NCI-H82 (cell line): ENCODE results near the gene JAG1.
A peak's percentile ranks its signal among the peaks of the same experiment; 100 is the strongest.
"Not testable (repeated sequence)": the region's sequence is repeated elsewhere in the genome, so short reads cannot be mapped to it uniquely, and the experiment has no call there.

Source experiments
- DNase-seq: peaks from one replicate; lab custom pipeline; 2025; lab: John Stamatoyannopoulos, UW

The JAG1 gene

DNA sequence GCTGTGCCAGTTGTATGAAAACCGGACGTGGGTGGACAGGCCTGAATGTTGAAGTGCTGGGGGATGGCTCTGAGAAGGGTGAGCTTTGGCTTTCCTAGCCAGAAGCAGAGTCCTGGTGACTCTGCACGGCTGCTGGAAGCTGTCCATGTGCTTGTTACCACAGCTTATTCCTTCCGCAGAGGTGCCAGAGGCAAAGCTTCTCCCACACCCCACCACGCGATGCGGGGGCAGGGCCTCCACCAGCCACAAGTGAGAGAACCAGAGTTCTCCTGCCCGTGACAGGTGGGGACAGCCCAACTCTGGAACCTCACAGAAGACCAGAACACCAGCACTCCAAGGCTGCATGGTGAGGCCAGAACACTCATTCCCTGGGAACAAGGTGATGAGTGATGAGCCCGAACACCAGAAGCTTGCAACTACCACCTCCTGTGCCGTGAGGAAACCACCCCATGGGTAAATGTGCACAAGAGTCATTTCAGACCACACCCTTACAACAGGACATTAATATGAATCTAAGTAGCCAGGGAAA is 36.7 kb downstream of the JAG1 start:
- no peak for DNase-seq

DNA sequence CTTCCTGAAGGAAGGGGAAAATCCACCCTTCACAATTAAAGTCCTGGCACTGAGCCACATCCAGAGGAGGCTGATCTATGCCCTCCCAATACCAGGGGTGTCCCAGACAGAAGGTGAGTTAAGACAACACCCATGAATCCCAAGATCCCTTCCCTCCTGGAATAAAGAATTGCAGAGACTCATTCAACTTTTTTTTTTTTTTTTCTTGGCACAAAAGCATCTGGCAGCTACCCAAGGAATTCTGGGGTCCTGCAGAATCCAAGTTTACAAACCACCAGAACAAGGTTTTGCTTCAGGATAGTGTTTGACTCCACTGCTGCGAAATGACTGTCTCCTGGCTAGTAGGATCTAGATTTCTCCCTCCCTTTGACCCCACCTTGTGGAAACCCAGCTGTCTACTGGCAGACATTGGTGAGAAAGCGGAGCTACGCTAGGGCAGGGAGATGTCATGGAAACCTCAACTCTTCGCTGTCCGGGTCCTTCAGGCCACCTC is 37.4 kb downstream of the JAG1 start:
- DNase-seq: no peak

DNA sequence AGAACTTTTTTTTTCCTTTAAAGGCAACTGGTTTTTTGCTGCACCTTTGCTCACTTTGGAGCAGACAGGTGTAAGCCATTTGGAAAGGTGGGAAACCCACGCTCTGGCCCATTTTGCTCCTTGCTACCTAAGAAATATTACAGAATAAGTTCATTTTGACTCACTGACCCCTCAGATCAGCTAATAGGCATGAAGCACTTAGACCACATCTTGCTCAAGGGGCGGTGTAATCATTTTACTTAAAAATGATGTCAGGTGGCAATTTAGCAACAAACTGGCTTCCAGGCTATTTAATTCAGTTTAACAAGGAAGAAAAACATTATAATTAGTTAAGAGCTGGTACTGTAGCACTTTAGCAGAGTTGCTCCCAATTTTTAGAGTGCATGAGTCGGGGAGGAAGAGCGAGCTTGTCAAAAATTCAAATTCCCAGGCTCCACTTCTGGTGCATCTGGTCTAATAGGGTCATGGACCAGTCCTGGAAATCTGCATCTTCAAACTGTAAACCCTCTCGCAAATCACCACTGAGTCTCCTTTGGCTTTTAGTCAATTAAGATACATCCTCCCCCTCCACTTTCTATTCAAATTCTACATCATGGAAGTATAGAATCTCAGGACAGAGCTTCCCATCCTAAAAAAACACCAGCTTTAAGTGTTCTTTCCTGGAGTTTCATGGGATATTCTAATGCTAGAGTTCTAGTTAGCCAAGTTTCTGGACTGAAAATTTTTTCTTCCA is 38.2 kb downstream of the JAG1 start:
- no peak for DNase-seq

GRCh38 chr20:10634683-10635411 is 39.0 kb downstream of the JAG1 start:
- no peak for DNase-seq

GRCh38 chr20:10634211-10634610 is 39.6 kb downstream of the JAG1 start:
- DNase-seq: no peak

- DNase-seq: no peak
These were observed 40.1 kb downstream of the JAG1 start for GRCh38 chr20:10633718-10634117.

DNA sequence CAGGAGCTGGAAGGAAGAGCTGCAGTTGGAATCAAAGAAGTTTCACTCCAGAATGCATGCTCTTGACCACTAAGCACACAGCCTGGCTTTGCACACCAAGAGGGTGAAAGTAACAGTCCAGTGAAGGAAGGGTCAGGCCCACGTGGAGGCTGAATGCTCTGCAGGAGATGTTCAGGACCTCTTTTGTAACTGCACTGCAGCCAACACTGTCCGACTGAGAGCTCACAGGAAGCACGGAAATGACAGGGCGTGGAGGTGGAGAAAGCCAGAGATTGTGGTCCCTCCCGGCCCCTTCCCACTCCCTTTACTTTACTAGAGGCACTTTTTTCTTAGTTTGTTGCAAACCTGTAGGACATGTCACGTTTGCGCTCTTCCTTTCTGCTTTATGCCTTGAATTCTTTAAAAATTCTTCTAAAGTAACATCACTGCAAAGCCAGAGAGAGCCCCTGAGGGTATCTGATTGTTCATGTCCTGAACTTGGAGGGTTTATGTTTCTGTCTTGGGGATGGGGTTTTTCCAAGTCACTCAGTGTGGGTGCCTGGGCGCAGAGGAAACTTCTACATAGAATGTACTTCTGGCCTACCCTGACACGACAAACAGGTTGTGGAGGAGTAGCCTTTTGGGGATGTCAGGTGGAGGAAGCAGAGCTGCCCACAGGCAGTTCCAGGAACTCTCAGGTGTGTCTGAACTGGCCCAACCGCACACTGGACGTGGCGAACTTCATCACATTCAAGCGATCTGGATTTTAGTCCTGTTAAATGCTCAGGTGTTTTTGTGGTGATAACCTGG is 40.9 kb downstream of the JAG1 start:
- DNase-seq: no peak

- no peak for DNase-seq
These were observed 42.7 kb downstream of the JAG1 start for GRCh38 chr20:10631126-10631525.

GRCh38 chr20:10629946-10630650 is 43.7 kb downstream of the JAG1 start:
- no peak for DNase-seq

DNA sequence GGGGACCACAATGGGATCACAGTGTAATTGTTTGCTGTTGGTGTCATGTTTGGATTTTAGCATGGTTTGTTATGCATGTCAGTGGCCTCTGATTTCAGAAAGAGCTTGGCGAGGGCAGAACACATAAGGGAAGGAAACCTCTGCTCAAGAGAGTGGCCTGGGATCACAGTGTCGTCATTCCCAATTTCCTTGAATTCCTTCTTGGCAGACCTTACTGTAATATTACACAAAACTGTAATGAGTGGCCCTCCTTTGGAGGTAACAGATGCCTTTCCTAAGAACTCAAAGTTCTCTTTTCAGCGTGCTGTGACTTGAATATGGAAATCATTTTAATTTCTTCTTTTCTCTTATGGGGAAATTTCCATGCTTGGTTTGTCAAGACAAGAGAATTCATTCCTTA is 46.9 kb downstream of the JAG1 start:
- no peak for DNase-seq

GRCh38 chr20:10625641-10626040 is 48.2 kb downstream of the JAG1 start:
- no peak for DNase-seq

DNA sequence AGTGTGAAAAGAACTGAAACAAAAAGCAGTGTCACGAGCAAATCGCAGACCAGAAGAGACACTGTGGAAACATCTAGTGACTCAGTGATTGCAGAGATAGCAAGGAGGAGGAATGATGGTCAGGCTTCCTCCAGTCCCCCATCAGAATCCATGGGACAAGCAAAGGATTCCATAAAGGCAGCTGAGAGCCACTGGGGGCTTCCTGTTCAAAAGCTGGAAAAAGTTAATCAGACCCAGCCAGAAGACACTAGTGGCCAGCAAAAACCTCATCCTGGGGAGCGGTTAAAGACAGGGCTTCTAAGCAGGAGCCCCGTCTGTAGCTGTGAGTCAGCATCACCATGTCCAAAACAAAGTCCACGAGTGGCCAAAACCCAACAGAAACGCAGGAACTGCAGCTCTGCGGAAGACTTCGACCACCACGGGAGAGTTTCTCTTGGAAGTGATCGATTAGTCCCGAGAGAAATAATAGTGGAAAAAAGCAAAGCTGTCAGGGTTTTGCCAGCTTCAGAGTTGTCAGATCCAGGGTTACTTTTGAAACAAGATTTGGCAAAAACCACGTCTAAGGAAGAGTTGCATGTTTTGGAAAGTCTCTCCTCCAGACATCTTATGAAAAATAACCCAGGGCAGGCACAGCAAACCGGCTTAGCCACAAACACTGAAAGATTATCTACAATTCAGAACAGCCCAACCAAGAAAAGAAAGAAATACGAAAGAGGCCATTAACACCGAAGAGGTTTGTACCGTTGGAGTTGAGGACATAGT is 51.0 kb downstream of the JAG1 start:
- DNase-seq: no peak

DNA sequence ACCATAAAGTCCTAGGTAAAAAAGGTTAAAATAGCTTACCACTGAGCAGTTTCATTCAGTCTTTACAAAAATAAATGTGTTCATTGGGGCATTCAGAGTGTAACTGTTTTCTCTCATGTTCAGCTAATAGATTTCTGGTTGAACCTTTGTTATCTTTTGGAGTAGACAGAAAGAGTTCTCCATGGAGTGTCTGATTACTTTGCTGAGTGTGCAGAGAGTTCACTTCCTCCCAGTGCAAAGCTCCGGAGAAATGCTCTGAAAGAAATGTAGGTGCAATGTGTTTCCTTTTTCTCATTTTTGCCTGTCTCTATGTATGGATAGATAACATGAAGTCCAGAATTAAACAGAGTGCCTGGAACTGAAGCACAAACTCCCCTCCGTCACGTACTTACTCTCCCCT is 52.6 kb downstream of the JAG1 start:
- no peak for DNase-seq

DNA sequence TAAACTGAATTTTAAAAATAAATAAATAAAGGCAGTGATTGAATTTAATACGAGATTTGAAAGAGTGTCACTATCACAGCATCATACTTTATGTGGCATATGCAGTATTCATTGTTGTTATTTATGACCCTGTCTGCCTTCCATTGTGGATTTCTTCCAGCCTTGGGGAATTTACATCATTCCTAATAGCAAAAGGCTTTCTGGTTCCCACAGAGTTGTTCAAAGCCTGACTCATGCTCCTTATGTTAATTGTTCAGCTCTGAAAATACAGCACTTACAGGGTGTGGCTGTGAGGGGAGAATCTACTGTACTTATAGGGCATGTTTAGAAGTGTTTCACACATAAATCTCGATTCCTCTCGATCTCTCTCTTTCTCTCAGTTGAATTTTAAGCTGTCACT is 54.4 kb downstream of the JAG1 start:
- DNase-seq: no peak

DNA sequence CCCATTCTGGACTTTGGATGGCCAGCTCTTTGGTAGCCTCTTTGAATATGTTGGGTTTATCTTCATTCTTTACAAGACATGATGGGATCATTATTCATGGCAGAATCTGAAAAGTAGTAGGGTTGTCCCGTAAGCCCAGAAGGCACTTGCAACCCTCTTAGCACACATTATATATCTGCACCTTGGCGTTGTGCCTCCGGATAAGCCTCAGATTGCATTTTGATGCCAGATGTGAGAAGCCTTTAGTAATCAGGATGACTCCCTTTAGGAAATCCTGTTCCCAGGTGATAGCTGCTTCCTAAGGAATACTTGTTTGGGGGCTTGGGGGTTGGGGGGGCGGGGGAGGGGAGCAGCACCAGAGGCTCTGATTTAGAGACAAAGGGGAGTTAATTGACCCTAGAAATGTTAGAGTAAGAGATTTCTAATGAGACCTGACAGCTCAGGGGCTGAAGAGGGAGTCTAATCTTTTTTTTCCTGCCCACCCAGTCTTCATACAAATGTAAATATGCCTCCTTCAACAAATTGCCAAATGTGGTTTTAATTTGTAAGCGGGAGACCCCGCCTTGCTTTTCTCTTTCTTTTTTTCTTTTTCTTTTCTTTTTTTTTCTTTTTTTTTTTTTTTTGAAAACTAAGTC is 55.1 kb downstream of the JAG1 start:
- peak; percentile 52 for DNase-seq

DNA sequence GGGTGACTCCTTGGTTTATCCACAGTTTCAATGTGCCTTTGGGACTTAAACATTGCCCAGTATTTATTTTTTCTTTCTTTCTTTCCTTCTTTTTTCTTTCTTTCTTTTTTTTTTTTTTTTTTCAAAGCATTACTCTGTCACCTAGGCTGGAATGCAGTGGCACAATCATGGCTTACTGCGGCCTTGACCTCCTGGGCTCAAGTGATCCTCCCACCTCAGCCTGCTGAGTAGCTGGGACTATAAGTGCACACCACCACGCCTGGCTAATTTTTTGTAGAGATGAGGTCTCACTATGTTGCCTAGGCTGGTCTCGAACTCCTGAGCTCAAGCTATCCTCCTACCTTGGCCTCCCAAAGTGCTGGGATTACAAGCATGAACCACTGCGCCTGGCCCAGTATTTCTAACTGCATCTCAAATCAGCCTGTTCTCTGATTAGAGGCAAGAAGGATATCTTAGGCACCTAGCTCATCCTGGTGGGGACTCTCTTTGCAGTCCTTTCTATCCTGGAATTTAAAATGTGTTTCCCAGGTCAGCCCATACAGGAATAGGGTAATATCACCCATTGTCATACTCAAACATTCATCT is 56.2 kb downstream of the JAG1 start:
- not testable (repeated sequence) for DNase-seq

- no peak for DNase-seq
These were observed 57.6 kb downstream of the JAG1 start for GRCh38 chr20:10616212-10616611.

DNA sequence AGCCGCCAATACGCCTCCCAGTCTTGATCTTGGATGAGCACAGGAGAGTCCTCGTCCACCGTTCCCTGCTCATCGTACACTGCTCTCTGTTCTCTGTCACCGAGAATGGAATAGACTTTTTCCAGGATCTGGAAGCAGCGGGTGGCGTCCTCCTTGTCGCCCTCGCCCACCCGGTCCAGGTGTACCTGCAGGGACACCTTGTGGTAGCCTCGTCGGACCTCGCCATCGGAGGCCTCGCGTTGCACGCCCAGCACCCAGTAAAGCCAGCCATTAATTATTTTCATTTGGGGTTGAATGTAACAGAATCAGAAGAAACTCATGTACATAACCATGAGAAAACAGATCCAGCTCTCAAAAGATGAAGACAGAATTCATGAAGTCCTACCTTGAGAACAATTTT is 59.9 kb downstream of the JAG1 start:
- no peak for DNase-seq

GRCh38 chr20:10613426-10613825 is 60.4 kb downstream of the JAG1 start:
- DNase-seq: not testable (repeated sequence)

GRCh38 chr20:10611357-10611756 is 62.4 kb downstream of the JAG1 start:
- DNase-seq: peak; percentile 60
